ENCODE results near the gene MORN1. TPM values are rescaled to one million over a fixed set of nuclear protein-coding genes. Genes with fewer than 3 reads are reported as not detected.

MORN1 gene
- total and polyA plus RNA-seq, 2 experiments from 2014 or later = 4.5 to 9.4 TPM

DNA sequence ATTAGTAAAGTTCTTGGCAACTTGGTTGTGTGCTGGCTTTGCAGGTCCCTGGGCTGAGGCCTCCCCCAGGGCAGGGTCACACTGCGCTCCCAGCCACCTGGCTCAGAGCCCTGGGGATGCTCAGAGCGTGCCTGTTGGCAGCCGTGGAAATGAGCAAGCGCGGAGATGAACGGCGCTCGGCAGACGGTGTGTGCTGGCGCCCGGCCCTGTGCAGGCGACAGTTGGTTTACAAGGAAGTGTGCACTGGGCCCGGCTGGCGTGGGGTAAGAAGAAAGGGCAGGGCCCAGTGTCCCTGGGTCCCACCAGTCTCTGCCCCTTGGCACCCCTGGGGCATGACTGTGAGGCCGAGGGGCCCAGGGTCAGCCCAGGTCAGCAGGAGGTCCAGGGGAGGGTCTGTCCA, 46.7 kb upstream of the MORN1 start:
- Histone ChIP-seq H3K9me3 (ENCODE audit: low read depth) (no peaks in the 10 kb centered on the region), H3K4me1 (ENCODE audit: insufficient read depth) (no peaks in the 10 kb centered on the region), H3K27me3 (peaks cover 21% of the 10 kb centered on the region), H3K4me3 (no peak overlapping the region), H3K79me2 (no peaks in the 10 kb centered on the region), H4K20me1 (ENCODE audit: insufficient read depth, poor library complexity, severe bottlenecking) (no peaks in the 10 kb centered on the region), H3K4me2 (no peak overlapping the region), H2AFZ (no peak overlapping the region), H3K9me2 (replicated peaks; ENCODE audit: insufficient read depth) (no peaks in the 10 kb centered on the region), H3K36me3 (replicated peaks; ENCODE audit: insufficient read depth, low read depth) (no peaks in the 10 kb centered on the region), H3K27ac (no peak overlapping the region)
- TF ChIP-seq, protein P1, sequence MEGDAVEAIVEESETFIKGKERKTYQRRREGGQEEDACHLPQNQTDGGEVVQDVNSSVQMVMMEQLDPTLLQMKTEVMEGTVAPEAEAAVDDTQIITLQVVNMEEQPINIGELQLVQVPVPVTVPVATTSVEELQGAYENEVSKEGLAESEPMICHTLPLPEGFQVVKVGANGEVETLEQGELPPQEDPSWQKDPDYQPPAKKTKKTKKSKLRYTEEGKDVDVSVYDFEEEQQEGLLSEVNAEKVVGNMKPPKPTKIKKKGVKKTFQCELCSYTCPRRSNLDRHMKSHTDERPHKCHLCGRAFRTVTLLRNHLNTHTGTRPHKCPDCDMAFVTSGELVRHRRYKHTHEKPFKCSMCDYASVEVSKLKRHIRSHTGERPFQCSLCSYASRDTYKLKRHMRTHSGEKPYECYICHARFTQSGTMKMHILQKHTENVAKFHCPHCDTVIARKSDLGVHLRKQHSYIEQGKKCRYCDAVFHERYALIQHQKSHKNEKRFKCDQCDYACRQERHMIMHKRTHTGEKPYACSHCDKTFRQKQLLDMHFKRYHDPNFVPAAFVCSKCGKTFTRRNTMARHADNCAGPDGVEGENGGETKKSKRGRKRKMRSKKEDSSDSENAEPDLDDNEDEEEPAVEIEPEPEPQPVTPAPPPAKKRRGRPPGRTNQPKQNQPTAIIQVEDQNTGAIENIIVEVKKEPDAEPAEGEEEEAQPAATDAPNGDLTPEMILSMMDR (IDR thresholded peaks at IDR 0.05; ENCODE audit: poor library complexity) = no peak
- TF ChIP-seq EZH2 (IDR thresholded peaks at IDR 0.05; ENCODE audit: borderline replicate concordance) (no peak), EZH2phosphoT487 (IDR thresholded peaks at IDR 0.05; ENCODE audit: low read depth, severe bottlenecking, unreplicated experiment) (no peak)
- whole genome bisulfite sequencing (ENCODE audit: low lambda C conversion rate, missing lambda C conversion rate) = 87% methylated on average over 13 of the region's 15 CpGs
- DNase-seq (ENCODE audit: low spot score) = no peak

DNA sequence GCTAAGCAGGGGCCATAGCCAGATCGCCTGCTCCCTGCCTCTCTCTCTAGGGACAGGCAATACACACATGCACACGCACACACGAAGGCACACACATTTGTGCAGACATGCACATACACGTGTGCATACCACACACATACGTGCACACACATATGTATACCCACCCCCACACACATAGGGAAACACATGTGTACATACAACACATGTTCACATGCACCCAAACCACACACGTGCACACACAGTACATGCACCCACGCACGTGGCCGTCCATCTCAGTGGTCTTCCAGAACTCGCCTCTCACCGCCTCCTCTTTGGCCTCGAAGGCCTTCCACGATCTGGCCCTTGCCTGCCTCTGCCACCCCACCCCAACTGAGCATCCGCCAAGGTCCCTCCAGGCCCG, 46.3 kb upstream of the MORN1 start:
- Histone ChIP-seq H3K4me1 (ENCODE audit: insufficient read depth) (no peaks in the 10 kb centered on the region), H3K9me3 (ENCODE audit: low read depth) (no peaks in the 10 kb centered on the region), H2AFZ (no peak overlapping the region), H3K4me3 (no peak overlapping the region), H3K27me3 (peaks cover 17% of the 10 kb centered on the region), H3K9me2 (replicated peaks; ENCODE audit: insufficient read depth) (no peaks in the 10 kb centered on the region), H3K79me2 (no peaks in the 10 kb centered on the region), H3K36me3 (replicated peaks; ENCODE audit: insufficient read depth, low read depth) (no peaks in the 10 kb centered on the region), H3K27ac (no peak overlapping the region), H4K20me1 (ENCODE audit: insufficient read depth, poor library complexity, severe bottlenecking) (no peaks in the 10 kb centered on the region), H3K4me2 (no peak overlapping the region)
- WGBS (ENCODE audit: low lambda C conversion rate, missing lambda C conversion rate) = 89% methylated on average over 15 of the region's 15 CpGs
- DNase-seq (ENCODE audit: low spot score) = no peak
- TF ChIP-seq EZH2 (IDR thresholded peaks at IDR 0.05; ENCODE audit: borderline replicate concordance) = no peak
- TF ChIP-seq, protein P1 (IDR thresholded peaks at IDR 0.05; ENCODE audit: poor library complexity) = no peak
- no peak for TF ChIP-seq EZH2phosphoT487 (IDR thresholded peaks at IDR 0.05; ENCODE audit: low read depth, severe bottlenecking, unreplicated experiment)

DNA sequence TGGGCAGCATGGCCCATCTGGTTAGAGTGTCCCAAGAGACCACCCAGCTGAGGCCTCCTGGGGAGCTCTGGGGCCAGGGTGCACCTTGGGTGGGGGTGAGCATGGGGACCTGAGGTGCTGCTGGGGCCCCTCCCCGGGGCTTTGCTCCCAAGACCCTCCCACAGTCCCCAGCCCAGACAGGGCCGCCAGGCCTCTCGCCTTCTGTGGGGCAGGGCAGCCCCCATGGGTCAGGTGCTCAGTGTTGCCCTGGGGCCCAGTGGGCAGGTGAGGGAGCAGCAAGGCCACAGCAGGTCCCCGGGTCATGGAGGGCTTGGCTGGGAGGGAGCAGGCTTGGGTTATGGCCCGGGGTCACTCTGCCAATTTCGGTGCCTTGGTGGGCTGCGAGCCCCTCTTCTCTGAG, 45.5 kb upstream of the MORN1 start:
- no peak for DNase-seq (ENCODE audit: low spot score)
- Histone ChIP-seq H3K9me2 (replicated peaks; ENCODE audit: insufficient read depth) (no peaks in the 10 kb centered on the region), H3K36me3 (replicated peaks; ENCODE audit: insufficient read depth, low read depth) (no peaks in the 10 kb centered on the region), H3K4me1 (ENCODE audit: insufficient read depth) (no peaks in the 10 kb centered on the region), H3K4me3 (no peak overlapping the region), H4K20me1 (ENCODE audit: insufficient read depth, poor library complexity, severe bottlenecking) (no peaks in the 10 kb centered on the region), H3K27me3 (peaks cover 10% of the 10 kb centered on the region), H3K9me3 (ENCODE audit: low read depth) (no peaks in the 10 kb centered on the region), H3K27ac (no peak overlapping the region), H2AFZ (no peak overlapping the region), H3K4me2 (no peak overlapping the region), H3K79me2 (no peaks in the 10 kb centered on the region)
- TF ChIP-seq, protein P1 (IDR thresholded peaks at IDR 0.05; ENCODE audit: poor library complexity) = no peak
- no peak for TF ChIP-seq EZH2 (IDR thresholded peaks at IDR 0.05; ENCODE audit: borderline replicate concordance)
- no peak for TF ChIP-seq EZH2phosphoT487 (IDR thresholded peaks at IDR 0.05; ENCODE audit: low read depth, severe bottlenecking, unreplicated experiment)
- 94% methylated on average over 6 of the region's 7 CpGs for WGBS (ENCODE audit: low lambda C conversion rate, missing lambda C conversion rate)

All from hepatocyte (in vitro differentiated cells).